K562 (cell line): ENCODE data around the gene SMARCC1. TPM values are rescaled to one million over a fixed set of nuclear protein-coding genes. Genes with fewer than 3 reads are reported as not detected.

ENCODE experiments used
- CUX1 ChIP-seq: fragments of 200-800 bp; sonication (Bioruptor generic); IDR thresholded peaks from 2 replicates; pipeline ENCODE4 v1.6.1; 2016; ENCODE audit warnings: missing genetic modification characterization, missing compliant biosample characterization
- EZH2 ChIP-seq: IDR thresholded peaks from 2 replicates; pipeline ENCODE4 v1.6.1; 2012; ENCODE audit warnings: low read depth, mild to moderate bottlenecking, inconsistent platforms, low read length, borderline replicate concordance
- GMEB1 ChIP-seq: fragments of 250-450 bp; sonication (Bioruptor Pico); IDR thresholded peaks from 2 replicates; pipeline ENCODE4 v1.4.0; 2020; ENCODE audit warnings: mild to moderate bottlenecking
- MGA ChIP-seq: fragments of 450-650 bp; IDR thresholded peaks from 2 replicates; pipeline ENCODE4 v1.6.1; 2016; ENCODE audit warnings: mild to moderate bottlenecking, moderate library complexity
- NEUROD1 ChIP-seq: fragments of 150-350 bp; IDR thresholded peaks from 2 replicates; pipeline ENCODE4 v1.6.1; 2014; ENCODE audit warnings: borderline replicate concordance, low read length, low read depth; ENCODE audit not compliant: partially characterized antibody
- THAP12 ChIP-seq: fragments of 250-450 bp; sonication (Bioruptor Pico); IDR thresholded peaks from 2 replicates; pipeline ENCODE4 v1.9.0; 2021; ENCODE audit warnings: mild to moderate bottlenecking, inconsistent platforms
- polyA plus RNA-seq, 8 experiments: library from polyadenylated mRNA; depleted of rRNA in 4 of 8; stranded (reverse) in 5 of 8; unstranded in 3 of 8; fragments of >200 nt; fragmentation: Nextera tagmentation in 2 of 8; fragmentation: Illumina TruSeq in 1 of 8; extraction: Ambion mirVana in 2 of 8; extraction: Trizol in 1 of 8; gene quantifications; 2 replicates each; pipeline versions ENCODE4 v1.2.1 to v1.2.3, GENCODE V29; 2011 to 2014; ENCODE audit warnings: inconsistent platforms in 1 of 8, missing spikeins in 1 of 8
- total RNA-seq, 7 experiments: library from RNA; depleted of rRNA in 6 of 7; stranded (reverse); fragments of >200 nt in 6 of 7; fragmentation: Illumina TruSeq in 2 of 7; extraction: Trizol in 2 of 7; gene quantifications; 2 replicates each; pipeline versions ENCODE4 v1.2.1 to v1.2.3, GENCODE V29; 2011 to 2021; ENCODE audit warnings: low replicate concordance in 1 of 7

Gene SMARCC1
- total and polyA plus RNA-seq, 9 of the 15 experiments (the other 6 are each of a cell fraction or from before 2014, with no cell fraction given): 20.7 to 199 (median 66.0) TPM

- TF ChIP-seq MGA (no peak; the same call in 1 of the 2 replicates), THAP12 (CRISPR knock-in tag) (no peak), NEUROD1 (no peak), EZH2 (no peak), CUX1 (CRISPR knock-in tag) (no peak), GMEB1 (CRISPR knock-in tag) (no peak)
Measured at GRCh38 chr3:47762233-47762632, 19.5 kb downstream of the SMARCC1 start (continued).
